Neutrophil (primary cell): ENCODE measurements around the gene TOX2.

Experiments used
- H3K27ac ChIP-seq: fragments of 200-600 bp; sonication (generic); 2 replicates; pipeline ENCODE4 v1.5.1; 2016; ENCODE audit warnings: mild to moderate bottlenecking, moderate library complexity
- H3K27me3 ChIP-seq: fragments of 200-600 bp; sonication (generic); 2 replicates; pipeline ENCODE4 v1.6.0; 2016; ENCODE audit warnings: mild to moderate bottlenecking
- H3K36me3 ChIP-seq: fragments of 200-600 bp; sonication (generic); 2 replicates; pipeline ENCODE4 v1.5.1; 2017
- H3K4me1 ChIP-seq, 2 experiments: fragments of 200-600 bp in 1 of 2; sonication (generic) in 1 of 2; 1 replicate in 1 of 2; 2 replicates in 1 of 2; pipeline versions ENCODE4 v1.5.1 to v1.6.1; 2013 to 2016; ENCODE audit warnings: low read depth in 1 of 2, low read length in 1 of 2, mild to moderate bottlenecking in 1 of 2, moderate library complexity in 1 of 2; ENCODE audit not compliant: control insufficient read depth in 1 of 2, insufficient read depth in 1 of 2
- H3K4me3 ChIP-seq, 2 experiments: fragments of 200-600 bp in 1 of 2; sonication (generic) in 1 of 2; 1 replicate in 1 of 2; 2 replicates in 1 of 2; pipeline ENCODE4 v1.5.1; 2013 to 2016; ENCODE audit warnings: low read depth in 1 of 2, low read length in 1 of 2, mild to moderate bottlenecking in 1 of 2, moderate library complexity in 1 of 2
- H3K9me3 ChIP-seq: fragments of 200-600 bp; sonication (generic); 2 replicates; pipeline ENCODE4 v1.5.1; 2016
- CTCF ChIP-seq: fragments of 200-600 bp; sonication (generic); IDR thresholded peaks from 2 replicates; pipeline ENCODE4 v1.5.1; 2016; ENCODE audit warnings: antibody characterized with exemption

Gene TOX2

GRCh38 chr20:44054118-44054517 lies 139.5 kb downstream of the TOX2 start:
- H3K4me1 ChIP-seq, result no peaks in the 10 kb centered on the region
- H3K4me3 ChIP-seq, result no peak overlapping the region
- no peaks in the 10 kb centered on the region for H3K36me3 ChIP-seq
- TF ChIP-seq CTCF, result no peak
- H3K27me3 ChIP-seq, result peaks cover 14% of the 10 kb centered on the region
- H3K9me3 ChIP-seq, result no peaks in the 10 kb centered on the region
- H3K27ac ChIP-seq, result no peak overlapping the region

- Histone ChIP-seq H3K36me3 (no peaks in the 10 kb centered on the region), H3K4me1 (no peaks in the 10 kb centered on the region), H3K4me3 (no peak overlapping the region), H3K27ac (no peak overlapping the region), H3K9me3 (no peaks in the 10 kb centered on the region), H3K27me3 (peaks cover 14% of the 10 kb centered on the region)
- TF ChIP-seq CTCF, result no peak
Measured at GRCh38 chr20:44054849-44055248, 140.2 kb downstream of the TOX2 start.

- H3K27ac ChIP-seq, result no peak overlapping the region
- H3K9me3 ChIP-seq, result no peaks in the 10 kb centered on the region
- H3K27me3 ChIP-seq, result peaks cover 9% of the 10 kb centered on the region
- TF ChIP-seq CTCF, result peak; percentile 83
- H3K4me3 ChIP-seq, result no peak overlapping the region
- no peaks in the 10 kb centered on the region for H3K36me3 ChIP-seq
- H3K4me1 ChIP-seq, result no peaks in the 10 kb centered on the region
Measured at GRCh38 chr20:44056010-44056698, 141.5 kb downstream of the TOX2 start.

GRCh38 chr20:44057698-44058675 lies 143.3 kb downstream of the TOX2 start:
- no peaks in the 10 kb centered on the region for H3K9me3 ChIP-seq
- H3K36me3 ChIP-seq, result no peaks in the 10 kb centered on the region
- TF ChIP-seq CTCF, result no peak
- no peak overlapping the region for H3K4me3 ChIP-seq
- no peak overlapping the region for H3K27ac ChIP-seq
- no peaks in the 10 kb centered on the region for H3K27me3 ChIP-seq
- no peaks in the 10 kb centered on the region for H3K4me1 ChIP-seq

- Histone ChIP-seq H3K4me3 (no peak overlapping the region), H3K4me1 (peaks cover 31 to 32% of the 10 kb centered on the region in 2 experiments), H3K36me3 (no peaks in the 10 kb centered on the region), H3K27ac (peak overlapping the region; percentile 3), H3K27me3 (no peaks in the 10 kb centered on the region), H3K9me3 (no peaks in the 10 kb centered on the region)
- TF ChIP-seq CTCF, result no peak
Measured at GRCh38 chr20:44064501-44065400, 150.1 kb downstream of the TOX2 start.
